HG02840 (cell line): Measurements from ENCODE around the gene GRM1.

Experiments
- ATAC-seq: cut with Tn5 transposase; IDR thresholded peaks from one replicate; pipeline ENCODE4 v1.9.1; 2021; ENCODE audit warnings: mild to moderate bottlenecking, moderate library complexity, moderate number of reproducible peaks; ENCODE audit not compliant: unreplicated experiment, low FRiP score

GRM1 gene

DNA sequence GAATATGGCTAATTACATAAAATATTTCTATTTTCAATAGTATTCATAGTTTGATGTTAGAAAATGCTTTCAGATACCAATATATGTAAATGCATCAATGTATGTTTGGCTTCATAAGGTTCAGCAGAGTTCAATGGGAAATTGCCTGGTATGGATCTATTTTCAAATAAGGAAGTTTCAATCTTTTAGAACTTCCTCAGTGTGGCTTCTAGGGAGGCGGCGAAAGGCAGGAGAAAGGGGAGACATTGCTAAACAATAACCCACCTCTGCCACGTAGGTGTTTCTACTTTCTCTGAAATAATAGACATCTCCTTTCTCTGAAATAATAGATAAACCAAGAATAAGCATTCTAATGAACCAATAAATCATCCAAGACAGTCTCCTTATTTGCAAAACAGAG is 277.1 kb downstream of the GRM1 start:
- ATAC-seq: no peak

DNA sequence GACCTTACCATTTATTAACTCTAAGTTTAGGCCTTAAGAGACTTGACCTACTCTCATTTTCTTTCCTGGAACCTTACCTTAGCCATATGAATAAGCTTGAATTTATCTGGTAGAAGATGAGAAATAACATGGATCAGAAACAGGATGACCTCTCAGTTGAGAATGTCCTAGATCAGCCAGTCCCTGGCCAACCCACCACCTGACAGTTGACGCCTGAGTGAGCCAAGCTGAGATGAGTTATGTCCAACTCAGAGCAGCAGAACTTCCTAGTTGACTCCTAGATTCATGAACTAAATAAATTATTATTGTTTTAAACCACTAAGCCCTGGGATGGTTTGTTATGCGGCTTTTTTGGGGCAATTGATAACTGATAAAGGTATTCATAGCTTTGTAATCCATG is 281.8 kb downstream of the GRM1 start:
- no peak for ATAC-seq

DNA sequence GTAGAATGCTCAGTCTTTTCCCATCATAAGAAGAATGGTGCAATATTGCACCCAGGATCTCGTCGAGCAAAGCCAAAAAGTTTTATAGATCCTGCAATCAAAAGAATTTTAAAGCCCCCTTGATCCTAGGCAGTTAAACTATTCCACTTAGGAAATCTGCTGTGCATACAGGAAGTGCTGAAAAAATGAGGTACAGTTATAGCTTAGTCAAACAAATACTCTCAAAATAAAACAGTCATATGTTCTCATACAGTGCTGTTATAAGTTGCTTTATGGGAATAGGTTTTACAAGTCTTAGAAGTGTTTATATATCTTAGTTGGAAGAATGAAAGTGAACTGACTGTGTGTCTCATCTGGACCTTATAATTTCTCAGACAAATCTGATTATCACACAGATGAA is 282.2 kb downstream of the GRM1 start:
- ATAC-seq: no peak

DNA sequence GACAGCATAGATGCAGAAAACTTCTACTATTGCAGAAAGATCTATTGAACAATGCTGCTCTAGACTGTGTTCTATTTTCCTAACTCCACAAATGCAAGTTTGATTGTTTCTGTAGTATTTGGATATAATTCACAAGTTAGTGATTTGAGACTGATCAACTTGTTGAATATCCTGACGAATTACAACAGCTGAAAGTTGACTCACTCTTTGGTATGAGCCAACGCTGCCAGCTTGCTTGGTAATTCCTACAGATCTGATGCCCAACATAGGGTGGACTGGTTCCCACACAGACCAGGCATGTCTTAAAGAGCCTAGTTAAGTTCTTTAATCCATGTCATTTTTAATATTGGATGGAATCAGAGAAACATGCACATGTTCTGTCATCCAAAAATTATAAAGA is 283.7 kb downstream of the GRM1 start:
- ATAC-seq: no peak

DNA sequence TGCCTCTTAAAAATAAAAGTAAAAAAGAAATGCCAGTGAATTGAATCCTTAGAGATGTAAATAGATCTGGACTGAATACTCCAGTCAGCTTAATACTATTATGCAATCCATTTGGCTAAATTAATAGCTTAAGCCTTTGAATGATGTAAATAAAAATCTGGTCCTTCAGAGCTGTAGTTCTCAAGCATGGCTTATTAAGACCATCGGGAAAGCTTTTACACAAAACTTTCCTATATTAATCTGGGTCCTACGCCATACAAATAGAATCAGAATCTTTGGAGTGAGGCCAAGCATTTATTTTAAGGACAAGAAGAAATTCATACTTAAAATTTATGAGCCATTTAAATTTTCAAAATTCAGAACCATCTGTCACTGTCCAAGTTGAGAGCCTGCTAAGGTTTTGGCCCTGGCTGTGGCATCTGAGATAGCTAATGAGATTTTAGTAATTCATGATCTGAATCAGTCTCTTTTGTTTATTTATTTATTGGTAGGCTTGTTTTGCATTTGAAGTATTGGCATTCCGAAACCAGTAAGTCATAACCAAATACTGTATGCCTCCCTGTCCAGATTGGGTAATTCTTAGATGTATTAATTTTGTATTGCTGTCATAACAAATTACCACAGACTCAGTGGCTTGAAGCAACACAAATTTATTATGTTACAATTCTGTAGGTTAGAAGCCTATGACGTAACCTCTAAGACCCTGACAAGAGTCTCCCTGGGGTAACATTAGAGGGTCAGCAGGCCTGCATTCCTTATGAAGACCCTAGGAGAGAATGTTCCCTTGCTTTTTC is 286.7 kb downstream of the GRM1 start:
- ATAC-seq: no peak

DNA sequence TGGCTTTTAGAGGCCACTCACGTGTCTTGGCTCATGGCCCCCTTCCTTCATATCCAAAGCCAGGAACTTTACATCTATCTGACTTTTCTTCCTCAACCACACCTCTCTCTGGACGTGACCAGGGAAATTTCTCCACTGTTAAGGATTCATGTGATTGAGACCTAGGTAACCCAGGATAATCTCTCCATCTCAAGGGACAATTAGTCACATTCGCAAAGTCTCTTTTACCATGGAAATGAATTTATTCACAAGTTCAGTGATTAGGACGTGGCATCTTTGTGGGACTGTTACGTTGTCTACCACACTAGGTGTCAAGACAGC is 287.3 kb downstream of the GRM1 start:
- ATAC-seq: no peak

- ATAC-seq: no peak
Observed at GRCh38 chr6:146331013-146331412, 302.2 kb downstream of the GRM1 start.

- no peak for ATAC-seq
Observed at GRCh38 chr6:146335336-146335735, 306.5 kb downstream of the GRM1 start.

DNA sequence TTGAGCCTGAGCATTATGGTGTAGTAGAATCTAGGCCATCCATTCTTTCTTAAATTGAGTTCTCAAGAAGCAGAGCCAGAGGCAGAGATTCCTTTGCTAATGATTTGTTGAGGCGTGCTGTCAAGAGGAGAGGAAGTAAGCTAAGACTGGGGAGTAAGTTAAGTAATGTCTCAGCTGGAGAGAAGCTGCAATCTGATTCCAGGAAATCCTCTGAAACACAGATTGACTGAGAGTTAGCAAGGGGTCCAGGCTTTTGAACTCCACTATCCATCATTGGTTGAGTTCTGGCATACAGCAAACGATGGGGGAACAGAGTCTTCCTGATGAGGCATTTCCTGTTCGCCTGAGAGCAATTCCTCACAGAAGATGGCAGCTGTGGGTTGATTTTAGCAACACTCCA is 307.3 kb downstream of the GRM1 start:
- no peak for ATAC-seq

GRCh38 chr6:146337376-146337775 is 308.5 kb downstream of the GRM1 start:
- ATAC-seq: no peak

DNA sequence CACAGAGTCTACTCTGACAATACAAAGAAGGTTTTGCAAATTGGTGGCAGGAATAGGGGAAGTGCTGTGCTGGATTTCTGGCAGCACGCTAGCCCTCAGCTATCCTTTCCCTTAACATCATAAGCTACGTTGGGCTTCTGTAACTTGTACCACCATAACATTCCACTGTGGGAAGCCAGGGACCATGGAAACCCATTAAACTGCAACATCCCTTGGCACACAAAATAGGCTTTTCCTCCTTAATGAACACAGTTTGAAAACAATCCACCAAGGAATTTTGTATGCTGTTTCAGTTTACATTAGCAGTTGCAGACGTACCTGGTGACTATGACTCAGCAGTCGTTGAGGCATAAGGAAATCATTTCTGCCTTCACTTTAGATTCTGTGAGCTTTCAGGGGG is 310.9 kb downstream of the GRM1 start:
- ATAC-seq: no peak

DNA sequence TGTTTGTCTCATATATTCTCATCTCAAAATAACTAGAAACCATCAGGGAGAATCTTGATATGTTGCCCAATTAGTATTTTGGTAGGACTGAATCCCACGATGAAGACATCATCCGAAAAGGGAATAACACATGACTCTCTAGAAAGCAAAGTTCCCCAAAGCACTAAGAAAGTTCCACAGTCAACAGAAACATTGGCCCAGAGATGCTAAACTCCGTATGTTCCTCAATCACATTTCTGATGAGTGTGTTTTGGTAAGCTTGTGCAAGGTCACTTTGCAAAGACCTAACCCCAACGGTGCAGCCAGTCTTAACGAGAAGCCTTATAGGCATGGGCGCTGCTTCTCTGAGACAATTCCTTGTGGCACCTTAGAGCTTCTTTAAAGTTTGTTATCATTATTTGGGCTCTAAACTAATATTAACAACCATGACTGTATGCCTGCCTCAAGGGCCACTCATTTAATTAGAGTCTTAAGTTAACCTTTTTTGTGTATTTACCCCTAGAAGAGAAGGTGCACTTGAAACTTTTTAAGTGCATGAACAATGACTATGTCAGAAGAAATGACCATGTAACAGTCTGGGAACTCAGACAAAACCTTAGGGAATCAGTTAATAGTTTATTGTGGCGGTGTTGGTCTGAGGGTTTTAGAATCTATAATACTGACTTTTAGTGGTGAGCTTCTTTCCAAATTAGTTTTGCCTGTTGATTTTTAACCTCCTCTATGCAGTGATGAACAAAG is 312.8 kb downstream of the GRM1 start:
- ATAC-seq: no peak

DNA sequence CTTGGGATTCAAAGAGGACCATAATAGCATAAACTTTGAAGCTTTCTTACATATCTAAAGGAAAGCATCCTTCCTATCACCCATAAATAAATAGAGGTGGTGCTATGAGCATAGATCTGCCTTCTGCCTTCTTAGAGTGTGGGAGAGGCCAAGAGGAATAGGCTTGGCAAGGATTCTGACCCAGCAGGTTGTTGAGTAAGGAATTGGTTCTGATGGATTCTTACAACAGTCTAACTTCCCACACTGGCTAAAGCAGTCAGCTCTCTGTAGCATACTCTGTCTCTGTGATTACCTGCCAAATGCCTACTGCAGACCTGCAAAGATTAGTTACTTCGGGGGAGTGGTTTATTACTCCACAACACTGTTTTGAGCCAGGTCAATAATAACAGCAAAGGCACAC is 316.7 kb downstream of the GRM1 start:
- no peak for ATAC-seq

DNA sequence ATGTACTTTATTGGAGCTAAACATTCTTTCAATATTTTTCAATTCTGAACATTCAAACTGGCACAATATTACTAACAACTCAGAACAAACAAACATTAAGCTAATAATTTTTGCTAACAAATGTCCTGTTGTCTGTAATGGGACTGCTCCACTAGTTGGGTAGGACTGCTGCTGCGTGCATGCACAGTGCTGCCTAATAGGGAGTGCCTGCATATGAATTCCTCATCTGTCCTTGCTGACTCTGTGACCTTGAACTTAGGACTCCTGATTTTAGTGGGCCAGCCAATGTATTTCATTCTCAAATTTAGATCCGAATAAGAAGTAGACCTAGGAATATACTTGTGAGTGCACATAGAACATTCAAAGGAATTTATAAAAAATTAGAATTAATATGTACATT is 318.2 kb downstream of the GRM1 start:
- ATAC-seq: no peak

DNA sequence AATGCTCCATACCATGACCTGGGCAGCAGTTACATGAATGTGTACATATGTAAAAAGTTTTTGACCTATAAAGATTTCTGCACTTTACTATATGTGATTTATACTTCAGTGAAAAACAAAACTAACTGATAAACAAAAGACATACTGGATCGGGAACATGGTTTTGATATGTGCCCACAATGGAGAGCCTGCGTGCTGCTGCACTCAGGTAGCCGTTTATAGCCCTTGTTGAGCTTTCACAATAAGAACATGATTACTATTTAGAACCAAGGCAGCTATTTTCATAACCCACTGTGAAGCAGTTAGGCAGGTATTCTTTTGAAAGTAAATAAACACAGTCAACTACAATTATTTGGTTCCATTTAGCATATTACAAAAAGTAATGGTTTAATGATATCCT is 318.8 kb downstream of the GRM1 start:
- no peak for ATAC-seq

GRCh38 chr6:146351018-146351417 is 322.2 kb downstream of the GRM1 start:
- ATAC-seq: no peak

DNA sequence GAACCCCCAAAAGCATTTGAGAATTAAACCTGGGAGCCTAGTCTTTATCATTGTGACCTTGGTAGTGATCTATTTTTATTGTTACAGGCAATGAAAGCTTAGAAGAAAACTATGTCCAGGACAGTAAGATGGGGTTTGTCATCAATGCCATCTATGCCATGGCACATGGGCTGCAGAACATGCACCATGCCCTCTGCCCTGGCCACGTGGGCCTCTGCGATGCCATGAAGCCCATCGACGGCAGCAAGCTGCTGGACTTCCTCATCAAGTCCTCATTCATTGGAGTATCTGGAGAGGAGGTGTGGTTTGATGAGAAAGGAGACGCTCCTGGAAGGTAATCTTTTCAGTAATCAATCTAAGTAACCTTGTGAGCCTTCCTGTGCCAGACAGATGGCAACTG is 323.3 kb downstream of the GRM1 start:
- no peak for ATAC-seq

DNA sequence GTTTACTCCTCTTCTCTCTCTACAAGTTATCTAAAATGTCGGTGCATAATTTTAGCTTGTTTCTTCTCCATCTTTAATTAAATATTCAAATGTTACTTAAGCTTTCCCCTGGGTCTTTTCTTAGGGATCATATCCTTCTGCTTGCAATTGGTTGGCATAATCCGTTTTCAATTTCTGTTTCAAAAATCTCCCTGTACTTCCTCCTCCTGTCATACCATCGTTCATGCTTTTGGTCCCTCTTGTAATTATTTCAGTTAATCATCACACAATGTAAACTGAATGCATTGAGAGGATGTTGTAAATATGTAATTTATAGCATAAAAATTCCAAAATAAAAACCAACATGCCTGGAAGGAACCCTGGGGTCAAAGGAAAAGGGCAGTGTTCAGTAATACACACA is 325.6 kb downstream of the GRM1 start:
- no peak for ATAC-seq

DNA sequence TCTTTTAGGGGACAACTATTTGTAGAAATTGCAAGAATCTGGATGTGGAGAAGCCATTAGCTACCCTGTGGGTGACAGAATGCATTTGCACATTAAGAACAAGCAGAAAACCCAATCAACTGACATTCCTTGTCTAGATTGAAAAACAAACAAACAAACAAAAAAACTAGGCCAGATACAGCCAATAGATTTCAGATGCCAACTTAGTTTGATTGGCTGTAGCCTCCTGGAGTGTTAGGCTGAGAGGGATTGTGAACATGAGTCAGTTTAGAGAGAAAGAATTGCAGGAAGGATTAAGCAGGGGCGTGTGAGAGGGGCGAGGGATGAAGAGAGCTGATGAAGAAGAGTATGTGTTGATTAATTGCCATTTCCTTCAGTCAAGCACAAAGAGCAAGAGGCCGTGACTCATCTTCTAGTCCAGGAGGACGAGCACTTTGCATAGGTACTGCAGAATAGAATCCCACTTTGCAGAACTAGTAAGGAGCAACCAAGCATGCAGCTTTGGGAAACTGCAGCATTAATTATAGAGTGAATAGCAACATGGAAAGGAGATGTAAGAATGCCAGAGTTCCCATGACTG is 326.7 kb downstream of the GRM1 start:
- ATAC-seq: no peak

DNA sequence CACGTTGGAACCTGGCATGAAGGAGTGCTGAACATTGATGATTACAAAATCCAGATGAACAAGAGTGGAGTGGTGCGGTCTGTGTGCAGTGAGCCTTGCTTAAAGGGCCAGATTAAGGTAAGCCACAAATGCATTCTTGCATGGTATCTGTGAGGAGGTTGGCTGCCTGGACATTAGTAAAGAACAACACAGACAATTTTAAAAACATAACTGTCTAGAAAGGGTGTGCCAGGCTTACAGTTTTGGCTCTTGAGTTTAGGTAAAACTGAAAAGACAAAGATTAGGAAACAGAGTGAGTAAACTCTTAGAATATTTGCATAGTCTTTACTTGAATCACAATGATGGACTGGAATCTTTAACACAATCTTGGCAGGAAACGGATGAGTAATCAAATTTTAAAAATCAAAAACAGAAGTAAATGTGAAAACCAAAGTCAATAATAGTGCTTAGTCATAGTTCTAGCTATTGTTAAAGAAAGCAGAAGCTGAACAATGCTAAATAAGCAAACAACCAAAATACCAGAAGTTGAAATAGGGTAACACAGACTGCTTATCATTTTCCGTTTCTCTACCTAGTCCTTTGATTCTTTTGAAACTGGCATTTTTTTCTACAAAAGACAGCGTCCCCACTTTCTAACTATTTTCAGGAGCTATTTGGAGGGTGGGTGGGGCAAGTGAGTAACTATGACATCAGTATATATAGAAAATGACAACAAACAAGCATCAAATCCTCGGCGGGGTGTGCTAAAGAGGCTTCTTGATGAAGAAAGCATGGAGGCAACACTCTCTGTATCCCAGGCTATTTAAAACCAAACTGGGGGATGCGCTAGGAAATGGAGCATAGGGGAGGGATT is 328.9 kb downstream of the GRM1 start:
- ATAC-seq: no peak

DNA sequence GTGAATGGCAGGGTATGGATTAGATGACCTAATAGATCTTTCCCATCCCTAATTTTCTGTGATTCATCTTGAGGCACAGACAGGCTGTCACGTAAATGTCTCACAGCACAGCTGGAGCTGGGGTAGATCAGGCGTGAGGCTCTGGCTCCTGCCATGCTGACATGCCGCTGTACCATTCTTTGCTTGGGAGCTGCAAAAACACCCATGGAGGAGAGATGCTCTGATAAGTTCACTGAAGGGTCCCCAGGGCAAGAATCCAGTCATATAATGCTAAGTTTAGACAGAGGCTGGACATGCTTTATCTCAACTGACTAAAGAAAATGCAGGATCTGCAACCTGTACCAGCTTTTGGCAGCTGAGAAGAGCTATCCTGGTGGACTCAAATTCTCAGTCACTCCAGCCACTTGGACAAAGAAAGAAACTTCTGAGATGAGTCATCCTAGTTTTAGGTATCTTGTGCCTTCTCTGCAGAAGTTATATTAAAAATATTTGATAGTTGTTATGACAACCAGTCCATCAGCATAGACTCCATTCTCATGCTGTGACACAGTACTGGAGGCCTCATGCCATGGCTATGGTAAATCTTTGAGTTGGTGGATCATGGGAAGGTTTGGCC is 329.7 kb downstream of the GRM1 start:
- no peak for ATAC-seq
